Thyroid gland (tissue), 4 donors: Measurements from ENCODE around the gene PRR12.

ENCODE experiments used
- POLR2A ChIP-seq, 2 donors: fragments of 450-650 bp; IDR thresholded peaks; one replicate each; pipeline ENCODE4 v1.6.1; 2017; ENCODE audit warnings: antibody characterized with exemption in 2 of 2, mild to moderate bottlenecking in 2 of 2, moderate library complexity in 1 of 2
- TF ChIP-seq, protein P1 (sequence below), 6 experiments: fragments of 200-600 bp in 3 of 6; fragments of 450-650 bp in 3 of 6; sonication (generic) in 3 of 6; IDR thresholded peaks; one replicate each; pipeline ENCODE4 v1.5.1; 2016 to 2019; ENCODE audit warnings: antibody characterized with exemption in 6 of 6, mild to moderate bottlenecking in 2 of 6, inconsistent platforms in 1 of 6, moderate library complexity in 1 of 6

DNA sequence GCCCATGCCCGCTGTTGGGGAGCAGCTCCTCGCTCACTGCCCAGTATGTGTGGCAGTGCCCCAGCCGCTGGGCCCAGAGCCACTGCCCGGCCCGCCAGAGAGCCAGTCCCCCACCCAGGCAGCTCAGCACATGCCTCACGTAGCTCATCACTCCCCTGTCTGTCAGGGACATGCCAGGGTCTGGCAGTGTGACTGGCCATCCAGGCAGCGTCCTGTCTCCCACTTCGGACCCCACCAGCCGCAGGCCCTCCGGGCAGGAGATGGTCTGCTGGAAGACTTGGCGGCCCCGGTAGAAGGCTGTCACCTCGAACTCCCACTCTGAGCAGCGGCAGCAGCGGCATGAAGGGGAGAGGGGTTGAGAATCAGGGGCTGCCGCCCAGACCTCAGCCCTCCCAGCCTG lies 71.0 kb downstream of the PRR12 start:
- TF ChIP-seq, protein P1, sequence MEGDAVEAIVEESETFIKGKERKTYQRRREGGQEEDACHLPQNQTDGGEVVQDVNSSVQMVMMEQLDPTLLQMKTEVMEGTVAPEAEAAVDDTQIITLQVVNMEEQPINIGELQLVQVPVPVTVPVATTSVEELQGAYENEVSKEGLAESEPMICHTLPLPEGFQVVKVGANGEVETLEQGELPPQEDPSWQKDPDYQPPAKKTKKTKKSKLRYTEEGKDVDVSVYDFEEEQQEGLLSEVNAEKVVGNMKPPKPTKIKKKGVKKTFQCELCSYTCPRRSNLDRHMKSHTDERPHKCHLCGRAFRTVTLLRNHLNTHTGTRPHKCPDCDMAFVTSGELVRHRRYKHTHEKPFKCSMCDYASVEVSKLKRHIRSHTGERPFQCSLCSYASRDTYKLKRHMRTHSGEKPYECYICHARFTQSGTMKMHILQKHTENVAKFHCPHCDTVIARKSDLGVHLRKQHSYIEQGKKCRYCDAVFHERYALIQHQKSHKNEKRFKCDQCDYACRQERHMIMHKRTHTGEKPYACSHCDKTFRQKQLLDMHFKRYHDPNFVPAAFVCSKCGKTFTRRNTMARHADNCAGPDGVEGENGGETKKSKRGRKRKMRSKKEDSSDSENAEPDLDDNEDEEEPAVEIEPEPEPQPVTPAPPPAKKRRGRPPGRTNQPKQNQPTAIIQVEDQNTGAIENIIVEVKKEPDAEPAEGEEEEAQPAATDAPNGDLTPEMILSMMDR (IDR thresholded peaks at IDR 0.05), result no peak
- TF ChIP-seq POLR2A (IDR thresholded peaks at IDR 0.05), result no peak
